HEK293 (cell line): ENCODE measurements around the gene LBH.

ENCODE experiments used
- CTCF ChIA-PET: fragments of 350-600 bp; formaldehyde crosslinking; extraction: SDS; loops from one replicate; lab custom pipeline; 2021; ENCODE audit warnings: antibody characterized with exemption; lab: Yijun Ruan, JAX
- POLR2A ChIA-PET: fragments of 300-600 bp; formaldehyde crosslinking; extraction: SDS; loops from one replicate; lab custom pipeline; 2020; ENCODE audit warnings: antibody characterized with exemption, inconsistent platforms; lab: Yijun Ruan, JAX
- H3K27ac ChIP-seq: fragments of 200-500 bp; sonication (Bioruptor generic); 2 replicates; pipeline ENCODE4 v1.5.1; 2014; ENCODE audit warnings: low read depth, low read length, control low read depth, inconsistent platforms; ENCODE audit errors: extremely low read depth
- H3K36me3 ChIP-seq, 2 experiments: fragments of 200-500 bp in 1 of 2; sonication (Bioruptor generic) in 1 of 2; 1 replicate in 1 of 2; 2 replicates in 1 of 2; pipeline ENCODE4 v1.5.1; 2014 to 2017; ENCODE audit warnings: inconsistent platforms in 2 of 2, low read length in 2 of 2; ENCODE audit not compliant: control insufficient read depth in 2 of 2, insufficient read depth in 1 of 2
- H3K4me1 ChIP-seq: fragments of 200-500 bp; sonication (Bioruptor generic); 2 replicates; pipeline ENCODE4 v1.5.1; 2014; ENCODE audit warnings: mild to moderate bottlenecking, low read length, inconsistent platforms; ENCODE audit not compliant: control insufficient read depth, insufficient read depth
- H3K4me3 ChIP-seq: 2 replicates; pipeline ENCODE4 v1.5.1; 2011; ENCODE audit warnings: low read depth, mild to moderate bottlenecking, control low read depth, low read length, moderate library complexity
- H3K9me3 ChIP-seq: fragments of 200-500 bp; sonication (Bioruptor generic); 2 replicates; pipeline ENCODE4 v1.5.1; 2014; ENCODE audit warnings: low read depth, low read length, inconsistent platforms; ENCODE audit not compliant: control insufficient read depth, insufficient read depth
- CTCF ChIP-seq: fragments of 450-650 bp; formaldehyde crosslinking; IDR thresholded peaks from 2 replicates; pipeline ENCODE4 v1.5.1; 2016; ENCODE audit warnings: missing biosample characterization, missing genetic modification characterization
- ELK4 ChIP-seq: IDR thresholded peaks from 2 replicates; pipeline ENCODE4 v1.6.1; 2011; ENCODE audit warnings: mild to moderate bottlenecking, low read depth, low read length, borderline replicate concordance
- GLI2 ChIP-seq: fragments of 450-650 bp; formaldehyde crosslinking; IDR thresholded peaks from 2 replicates; pipeline ENCODE4; 2017; ENCODE audit warnings: missing biosample characterization, missing genetic modification characterization, low read depth, borderline replicate concordance
- GLIS1 ChIP-seq: fragments of 450-650 bp; formaldehyde crosslinking; IDR thresholded peaks from 2 replicates; pipeline ENCODE4 v1.5.1; 2016; ENCODE audit warnings: missing biosample characterization, missing genetic modification characterization
- HIC1 ChIP-seq: fragments of 450-650 bp; formaldehyde crosslinking; IDR thresholded peaks from 2 replicates; pipeline ENCODE4 v1.5.1; 2016; ENCODE audit warnings: missing biosample characterization, missing genetic modification characterization
- REPIN1 ChIP-seq: fragments of 450-650 bp; formaldehyde crosslinking; IDR thresholded peaks from 2 replicates; pipeline ENCODE4 v1.5.1; 2017; ENCODE audit warnings: missing biosample characterization, missing genetic modification characterization, low read depth
- SP3 ChIP-seq: fragments of 450-650 bp; formaldehyde crosslinking; IDR thresholded peaks from 2 replicates; pipeline ENCODE4 v1.5.1; 2016; ENCODE audit warnings: missing biosample characterization, missing genetic modification characterization
- ZBTB10 ChIP-seq: fragments of 450-650 bp; formaldehyde crosslinking; IDR thresholded peaks from 2 replicates; pipeline ENCODE4 v1.5.1; 2016; ENCODE audit warnings: missing biosample characterization, missing genetic modification characterization
- ZNF2 ChIP-seq: fragments of 450-650 bp; formaldehyde crosslinking; IDR thresholded peaks from 2 replicates; pipeline ENCODE4 v1.5.1; 2016; ENCODE audit warnings: missing biosample characterization, missing genetic modification characterization
- ZNF24 ChIP-seq: fragments of 450-650 bp; formaldehyde crosslinking; IDR thresholded peaks from 2 replicates; pipeline ENCODE4 v1.5.1; 2016; ENCODE audit warnings: missing biosample characterization, missing genetic modification characterization
- ZNF280D ChIP-seq: fragments of 450-650 bp; formaldehyde crosslinking; IDR thresholded peaks from 2 replicates; pipeline ENCODE4 v1.5.1; 2016; ENCODE audit warnings: missing biosample characterization, missing genetic modification characterization
- ZNF354C ChIP-seq: fragments of 450-650 bp; formaldehyde crosslinking; IDR thresholded peaks from 2 replicates; pipeline ENCODE4 v1.5.1; 2016; ENCODE audit warnings: missing biosample characterization, missing genetic modification characterization, low read depth, borderline replicate concordance
- ZNF362 ChIP-seq: fragments of 450-650 bp; formaldehyde crosslinking; IDR thresholded peaks from 2 replicates; pipeline ENCODE4 v1.5.1; 2016; ENCODE audit warnings: missing biosample characterization, missing genetic modification characterization
- ZNF37A ChIP-seq: fragments of 450-650 bp; IDR thresholded peaks from 2 replicates; pipeline ENCODE4 v1.5.1; 2018; ENCODE audit warnings: missing biosample characterization, missing genetic modification characterization
- ZNF530 ChIP-seq: fragments of 450-650 bp; formaldehyde crosslinking; IDR thresholded peaks from 2 replicates; pipeline ENCODE4 v1.5.1; 2016; ENCODE audit warnings: low read depth, missing biosample characterization, missing genetic modification characterization
- ZNF555 ChIP-seq: fragments of 450-650 bp; formaldehyde crosslinking; conservative IDR thresholded peaks from 2 replicates; pipeline ENCODE4 v1.5.1; 2017; ENCODE audit warnings: missing biosample characterization, mild to moderate bottlenecking, missing genetic modification characterization, inconsistent platforms
- ZNF692 ChIP-seq: fragments of 450-650 bp; formaldehyde crosslinking; IDR thresholded peaks from 2 replicates; pipeline ENCODE4 v1.5.1; 2016; ENCODE audit warnings: missing biosample characterization, missing genetic modification characterization
- ZNF707 ChIP-seq: fragments of 450-650 bp; formaldehyde crosslinking; IDR thresholded peaks from 2 replicates; pipeline ENCODE4 v1.5.1; 2016; ENCODE audit warnings: missing biosample characterization, missing genetic modification characterization
- ZNF776 ChIP-seq: fragments of 450-650 bp; formaldehyde crosslinking; IDR thresholded peaks from 2 replicates; pipeline ENCODE4 v1.5.0; 2017; ENCODE audit warnings: missing biosample characterization, missing genetic modification characterization, borderline replicate concordance

LBH gene

GRCh38 chr2:30192314-30192713 is 39.0 kb upstream of the LBH start:
- no peak overlapping the region for H3K27ac ChIP-seq

GRCh38 chr2:30193104-30193681 is 38.1 kb upstream of the LBH start:
- TF ChIP-seq ZNF530 (tag by site-specific recombination), result no peak
- TF ChIP-seq REPIN1 (tag by site-specific recombination), result no peak
- no peak for TF ChIP-seq ZNF555 (tag by site-specific recombination)
- TF ChIP-seq ZNF280D (tag by site-specific recombination), result no peak
- no peak for TF ChIP-seq ZBTB10 (tag by site-specific recombination)
- TF ChIP-seq ZNF37A (tag by site-specific recombination), result no peak
- no peak for TF ChIP-seq CTCF (tag by site-specific recombination)
- TF ChIP-seq GLI2 (tag by site-specific recombination), result no peak
- no peak for TF ChIP-seq ZNF707 (tag by site-specific recombination)
- no peak for TF ChIP-seq SP3
- no peak for TF ChIP-seq ZNF354C (tag by site-specific recombination)
- TF ChIP-seq ZNF692 (tag by site-specific recombination), result no peak
- no peak for TF ChIP-seq ZNF776
- no peak for TF ChIP-seq HIC1 (tag by site-specific recombination)
- TF ChIP-seq ZNF362 (tag by site-specific recombination), result no peak
- Histone ChIP-seq H3K36me3 (no peaks in the 10 kb centered on the region), H3K4me1 (no peaks in the 10 kb centered on the region), H3K27ac (no peak overlapping the region), H3K9me3 (no peaks in the 10 kb centered on the region), H3K4me3 (no peak overlapping the region)
- ChIA-PET CTCF (interaction anchor here (0.6 to 3.7 kb wide), 5 partner anchors 229 to 1235 kb away, joined by 3 to 15 read pairs (median 5); no protein-coding TSS in a partner anchor), POLR2A (no interaction called here)

More at GRCh38 chr2:30192314-30192713, 39.0 kb upstream of the LBH start:
- no peak overlapping the region for H3K4me3 ChIP-seq
- ChIA-PET CTCF (interaction anchor here (0.6 to 3.7 kb wide), 6 partner anchors 14 to 519 kb away, joined by 3 to 15 read pairs (median 4); no protein-coding TSS in a partner anchor), POLR2A (no interaction called here)
- H3K36me3 ChIP-seq, result no peaks in the 10 kb centered on the region
- H3K4me1 ChIP-seq, result no peaks in the 10 kb centered on the region
- no peaks in the 10 kb centered on the region for H3K9me3 ChIP-seq
- TF ChIP-seq ZNF24 (tag by site-specific recombination) (no peak), ELK4 (no peak), GLIS1 (tag by site-specific recombination) (no peak), ZNF2 (no peak)
